OCI-LY7 (cell line): ENCODE measurements around the gene RALBP1. TPM values are rescaled to one million over a fixed set of nuclear protein-coding genes. Genes with fewer than 3 reads are reported as not detected.

Source experiments
- BruUV-seq: library from RNA; stranded (reverse); fragments of 400-500 nt; replicated peaks from 2 replicates; lab custom pipeline; 2021; lab: Mats Ljungman, UMichigan
- CTCF ChIA-PET: fragments of 300-600 bp; sonication (Branson Sonifier 250); formaldehyde crosslinking; loops from one replicate; lab custom pipeline; 2022; ENCODE audit warnings: antibody characterized with exemption; ENCODE audit not compliant: unreplicated experiment; lab: Charles Lee
- POLR2A ChIA-PET: fragments of 300-600 bp; sonication (Branson Sonifier 250); formaldehyde crosslinking; loops from one replicate; lab custom pipeline; 2022; ENCODE audit warnings: antibody characterized with exemption; lab: Charles Lee
- DNase-seq: peaks from one replicate; pipeline ENCODE4 v3.0.0-alpha.2; 2015; ENCODE audit warnings: low spot score
- H2AFZ ChIP-seq: fragments of 200-600 bp; sonication (generic), shearing (Covaris generic); 2 replicates; pipeline ENCODE4 v1.6.1; 2014; ENCODE audit warnings: mild to moderate bottlenecking, antibody characterized with exemption, low read length, moderate library complexity
- H3K27ac ChIP-seq: fragments of 200-600 bp; sonication (generic); 2 replicates; pipeline ENCODE4 v1.5.1; 2014; ENCODE audit warnings: mixed run types, low read depth, mild to moderate bottlenecking, moderate library complexity, low read length, inconsistent platforms; ENCODE audit not compliant: poor library complexity, severe bottlenecking
- H3K36me3 ChIP-seq: fragments of 200-600 bp; sonication (generic); 2 replicates; pipeline ENCODE4 v1.6.1; 2014; ENCODE audit warnings: mild to moderate bottlenecking, antibody characterized with exemption, low read length, moderate library complexity, mixed read lengths; ENCODE audit not compliant: insufficient read depth
- H3K4me1 ChIP-seq: fragments of 200-600 bp; sonication (generic); 2 replicates; pipeline ENCODE4 v1.5.1; 2014; ENCODE audit warnings: mild to moderate bottlenecking, low read length; ENCODE audit not compliant: insufficient read depth, poor library complexity, severe bottlenecking
- H3K4me2 ChIP-seq: fragments of 200-600 bp; sonication (generic); 2 replicates; pipeline ENCODE4 v1.6.1; 2014; ENCODE audit warnings: mild to moderate bottlenecking, low read length
- H3K4me3 ChIP-seq: fragments of 200-600 bp; sonication (generic); 2 replicates; pipeline ENCODE4 v1.5.1; 2014; ENCODE audit warnings: mild to moderate bottlenecking, low read depth, low read length; ENCODE audit not compliant: poor library complexity, severe bottlenecking
- H3K79me2 ChIP-seq: fragments of 200-600 bp; sonication (generic); 2 replicates; pipeline ENCODE4 v1.6.1; 2016; ENCODE audit warnings: low read depth, mild to moderate bottlenecking, low read length, moderate library complexity, mixed read lengths; ENCODE audit not compliant: insufficient read depth
- H3K9me2 ChIP-seq: fragments of 200-600 bp; sonication (generic); 2 replicates; pipeline ENCODE4 v1.6.1; 2016; ENCODE audit warnings: mild to moderate bottlenecking, low read length, mixed read lengths; ENCODE audit not compliant: insufficient read depth
- H3K9me3 ChIP-seq: fragments of 200-600 bp; sonication (generic); 2 replicates; pipeline ENCODE4 v1.6.1; 2014; ENCODE audit warnings: mild to moderate bottlenecking, mixed run types, low read length, mixed read lengths
- H4K20me1 ChIP-seq: fragments of 200-600 bp; sonication (generic); 2 replicates; pipeline ENCODE4 v1.6.1; 2014; ENCODE audit warnings: mild to moderate bottlenecking, antibody characterized with exemption, low read length, moderate library complexity, mixed read lengths; ENCODE audit not compliant: insufficient read depth
- EZH2phosphoT487 ChIP-seq: fragments of 200-600 bp; sonication (generic); IDR thresholded peaks from 2 replicates; pipeline ENCODE4 v1.6.1; 2018; ENCODE audit warnings: low read depth, borderline replicate concordance, mild to moderate bottlenecking, mixed run types, antibody characterized with exemption, low read length, moderate library complexity, mixed read lengths
- intact Hi-C: fragments of 100-400 bp; cut with micrococcal nuclease; formaldehyde crosslinking; loops from one replicate; pipeline ENCODE4 v1.10.0; 2022; ENCODE audit not compliant: unreplicated experiment
- total RNA-seq, 2 experiments: library from RNA; depleted of rRNA in 1 of 2; stranded (reverse); fragments of >200 nt in 1 of 2; shearing (Covaris generic) in 1 of 2; gene quantifications; 2 replicates each; pipeline ENCODE4 v1.2.3, GENCODE V29; 2014 to 2022
- TF ChIP-seq, protein P1 (sequence below): fragments of 200-600 bp; sonication (generic); conservative IDR thresholded peaks from 2 replicates; pipeline ENCODE4 v1.5.1; 2014; ENCODE audit warnings: mild to moderate bottlenecking, antibody characterized with exemption, low read length, moderate library complexity, mixed read lengths

The RALBP1 gene
- total RNA-seq, 2 experiments from 2014 or later = 78.5 to 96.0 TPM

- H3K27ac ChIP-seq = no peak overlapping the region
- ChIA-PET CTCF (interaction anchor here (1.0 kb wide), 1 partner anchor 9 kb away, joined by 3 read pairs; no protein-coding TSS in a partner anchor), POLR2A (no interaction called here)
- no peaks in the 10 kb centered on the region for H3K79me2 ChIP-seq
- no peaks in the 10 kb centered on the region for H3K9me3 ChIP-seq
- no peaks in the 10 kb centered on the region for H3K4me1 ChIP-seq
- no peaks in the 10 kb centered on the region for H3K9me2 ChIP-seq
- intact Hi-C loops = no loop called here
- H3K4me3 ChIP-seq = no peak overlapping the region
- no peak for TF ChIP-seq EZH2phosphoT487
- TF ChIP-seq, protein P1, sequence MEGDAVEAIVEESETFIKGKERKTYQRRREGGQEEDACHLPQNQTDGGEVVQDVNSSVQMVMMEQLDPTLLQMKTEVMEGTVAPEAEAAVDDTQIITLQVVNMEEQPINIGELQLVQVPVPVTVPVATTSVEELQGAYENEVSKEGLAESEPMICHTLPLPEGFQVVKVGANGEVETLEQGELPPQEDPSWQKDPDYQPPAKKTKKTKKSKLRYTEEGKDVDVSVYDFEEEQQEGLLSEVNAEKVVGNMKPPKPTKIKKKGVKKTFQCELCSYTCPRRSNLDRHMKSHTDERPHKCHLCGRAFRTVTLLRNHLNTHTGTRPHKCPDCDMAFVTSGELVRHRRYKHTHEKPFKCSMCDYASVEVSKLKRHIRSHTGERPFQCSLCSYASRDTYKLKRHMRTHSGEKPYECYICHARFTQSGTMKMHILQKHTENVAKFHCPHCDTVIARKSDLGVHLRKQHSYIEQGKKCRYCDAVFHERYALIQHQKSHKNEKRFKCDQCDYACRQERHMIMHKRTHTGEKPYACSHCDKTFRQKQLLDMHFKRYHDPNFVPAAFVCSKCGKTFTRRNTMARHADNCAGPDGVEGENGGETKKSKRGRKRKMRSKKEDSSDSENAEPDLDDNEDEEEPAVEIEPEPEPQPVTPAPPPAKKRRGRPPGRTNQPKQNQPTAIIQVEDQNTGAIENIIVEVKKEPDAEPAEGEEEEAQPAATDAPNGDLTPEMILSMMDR = no peak
- H4K20me1 ChIP-seq = no peaks in the 10 kb centered on the region
- BruUV-seq = no TSS peak
- DNase-seq = no peak
- no peak overlapping the region for H2AFZ ChIP-seq
- H3K4me2 ChIP-seq = no peak overlapping the region
- H3K36me3 ChIP-seq = peaks cover 49% of the 10 kb centered on the region
These were observed 69.7 kb downstream of the RALBP1 start for GRCh38 chr18:9545029-9545428.

GRCh38 chr18:9546468-9546867 lies 71.2 kb downstream of the RALBP1 start:
- Histone ChIP-seq H3K79me2 (no peaks in the 10 kb centered on the region), H3K4me1 (no peaks in the 10 kb centered on the region), H3K9me2 (no peaks in the 10 kb centered on the region), H4K20me1 (no peaks in the 10 kb centered on the region), H2AFZ (no peak overlapping the region), H3K36me3 (peaks cover 55% of the 10 kb centered on the region), H3K4me3 (no peak overlapping the region), H3K9me3 (no peaks in the 10 kb centered on the region), H3K27ac (no peak overlapping the region), H3K4me2 (no peak overlapping the region)
- intact Hi-C loops = no loop called here
- TF ChIP-seq EZH2phosphoT487 = no peak
- TF ChIP-seq, protein P1 = no peak
- BruUV-seq = no TSS peak
- CTCF ChIA-PET = no interaction called here
- DNase-seq = no peak
- POLR2A ChIA-PET = no interaction called here

DNA sequence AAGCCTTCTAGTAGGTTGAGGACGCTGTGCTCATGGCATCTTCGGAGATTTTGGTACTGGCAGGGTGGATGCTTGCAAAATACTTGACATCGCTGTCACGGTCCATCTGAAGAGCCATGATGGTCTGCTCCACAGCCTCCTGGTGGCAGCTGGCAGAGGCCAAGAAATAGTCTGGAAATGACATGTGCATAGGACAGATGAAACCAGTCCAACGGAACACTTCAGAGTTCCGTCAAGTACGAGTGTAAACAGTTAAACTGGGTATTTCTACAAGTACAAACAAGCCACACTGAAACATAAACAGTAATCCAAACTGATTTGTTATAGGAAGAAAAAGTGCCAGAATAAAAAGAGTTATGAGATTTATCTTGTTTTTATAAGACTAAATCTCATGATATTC lies 72.5 kb downstream of the RALBP1 start:
- CTCF ChIA-PET = no interaction called here
- Histone ChIP-seq H3K79me2 (no peaks in the 10 kb centered on the region), H3K9me2 (no peaks in the 10 kb centered on the region), H3K36me3 (peaks cover 68% of the 10 kb centered on the region), H2AFZ (no peak overlapping the region), H4K20me1 (no peaks in the 10 kb centered on the region), H3K4me3 (no peak overlapping the region), H3K4me1 (no peaks in the 10 kb centered on the region), H3K27ac (no peak overlapping the region), H3K9me3 (no peaks in the 10 kb centered on the region; the same call in 1 of the 2 replicates), H3K4me2 (no peak overlapping the region)
- DNase-seq = no peak
- intact Hi-C loops = no loop called here
- POLR2A ChIA-PET = no interaction called here
- no TSS peak for BruUV-seq
- no peak for TF ChIP-seq EZH2phosphoT487
- TF ChIP-seq, protein P1 = no peak
